PC-3 (cell line): ENCODE data around the gene CEP131. TPM values are rescaled to one million over a fixed set of nuclear protein-coding genes. Genes with fewer than 3 reads are reported as not detected.

Experiments
- ATAC-seq: fragments of 200-7000 bp; cut with Tn5 transposase; 2 replicates; pipeline ENCODE4 v1.9.1; 2020; ENCODE audit warnings: mild to moderate bottlenecking, moderate library complexity
- BruUV-seq: library from RNA; stranded (reverse); fragments of 400-500 nt; replicated peaks from 2 replicates; lab custom pipeline; 2021; lab: Mats Ljungman, UMichigan
- CTCF ChIA-PET: fragments of 300-600 bp; sonication (Branson Sonifier 250); formaldehyde crosslinking; loops from one replicate; lab custom pipeline; 2022; ENCODE audit warnings: antibody characterized with exemption; lab: Charles Lee
- POLR2A ChIA-PET: fragments of 300-600 bp; sonication (Branson Sonifier 250); formaldehyde crosslinking; loops from one replicate; lab custom pipeline; 2022; ENCODE audit warnings: antibody characterized with exemption; ENCODE audit not compliant: unreplicated experiment; lab: Charles Lee
- DNase-seq: peaks from one replicate; pipeline ENCODE4 v3.0.0-alpha.2; 2015
- H2AFZ ChIP-seq: fragments of 300-600 bp; sonication (generic); 2 replicates; pipeline ENCODE4 v1.6.0; 2016; ENCODE audit warnings: antibody characterized with exemption, low read length
- H3F3A ChIP-seq: fragments of 300-600 bp; sonication (generic); one replicate; pipeline ENCODE4 v1.6.0; 2017; ENCODE audit warnings: antibody characterized with exemption, low read length, control low read depth, mild to moderate bottlenecking; ENCODE audit not compliant: unreplicated experiment
- H3K27ac ChIP-seq: fragments of 300-600 bp; sonication (generic); 2 replicates; pipeline ENCODE4 v1.5.1; 2016; ENCODE audit warnings: mild to moderate bottlenecking, low read length
- H3K27me3 ChIP-seq: fragments of 300-600 bp; sonication (generic); 2 replicates; pipeline ENCODE4 v1.6.1; 2016; ENCODE audit warnings: low read length, mixed read lengths
- H3K36me3 ChIP-seq: fragments of 300-600 bp; sonication (generic); 2 replicates; pipeline ENCODE4 v1.6.1; 2016; ENCODE audit warnings: low read depth, mixed run types, low read length, mixed read lengths
- H3K4me1 ChIP-seq: fragments of 300-600 bp; sonication (generic); 2 replicates; pipeline ENCODE4 v1.5.1; 2016; ENCODE audit warnings: low read length; ENCODE audit not compliant: insufficient read depth
- H3K4me2 ChIP-seq: fragments of 300-600 bp; sonication (generic); 2 replicates; pipeline ENCODE4 v1.6.0; 2016; ENCODE audit warnings: low read length
- H3K4me3 ChIP-seq: fragments of 300-600 bp; sonication (generic); 2 replicates; pipeline ENCODE4 v1.5.1; 2016; ENCODE audit warnings: mild to moderate bottlenecking, low read length, mixed read lengths
- H3K79me2 ChIP-seq: fragments of 300-600 bp; sonication (generic); 2 replicates; pipeline ENCODE4 v1.6.1; 2017; ENCODE audit warnings: low read length, mixed read lengths
- H3K9ac ChIP-seq: fragments of 300-600 bp; sonication (generic); 2 replicates; pipeline ENCODE4 v1.6.0; 2016; ENCODE audit warnings: mild to moderate bottlenecking, low read length
- H3K9me2 ChIP-seq: fragments of 300-600 bp; sonication (generic); replicated peaks from 2 replicates; pipeline ENCODE4 v1.6.1; 2016; ENCODE audit warnings: mixed run types, low read length, mixed read lengths
- H3K9me3 ChIP-seq: fragments of 300-600 bp; sonication (generic); 2 replicates; pipeline ENCODE4 v1.6.1; 2016; ENCODE audit warnings: low read length, mixed read lengths
- H4K20me1 ChIP-seq: fragments of 300-600 bp; sonication (generic); 2 replicates; pipeline ENCODE4 v1.6.1; 2016; ENCODE audit warnings: low read length, mixed read lengths
- CTCF ChIP-seq: fragments of 300-600 bp; sonication (generic); conservative IDR thresholded peaks from 2 replicates; pipeline ENCODE4 v1.5.1; 2017; ENCODE audit warnings: antibody characterized with exemption, low read depth, mild to moderate bottlenecking, low read length
- EZH2 ChIP-seq: fragments of 300-600 bp; sonication (generic); IDR thresholded peaks from one replicate; pipeline ENCODE4 v1.6.1; 2017; ENCODE audit warnings: antibody characterized with exemption, mild to moderate bottlenecking, low read length; ENCODE audit not compliant: unreplicated experiment
- EZH2phosphoT487 ChIP-seq: fragments of 300-600 bp; sonication (generic); IDR thresholded peaks from 2 replicates; pipeline ENCODE4 v1.6.1; 2018; ENCODE audit warnings: mild to moderate bottlenecking, antibody characterized with exemption, low read length, borderline replicate concordance
- intact Hi-C: fragments of 100-400 bp; cut with micrococcal nuclease; formaldehyde crosslinking; loops from 2 replicates; pipeline ENCODE4 v1.9.0; 2023
- total RNA-seq: library from RNA; depleted of rRNA; stranded (reverse); fragments of >200 nt; gene quantifications from 2 replicates; pipeline ENCODE4 v1.2.3, GENCODE V29; 2014

The CEP131 gene
- total RNA-seq, 1 experiment from 2014 or later: 32.1 TPM

- TF ChIP-seq EZH2 (no peak), EZH2phosphoT487 (no peak), CTCF (no peak)
- Histone ChIP-seq H3K4me3 (no peak overlapping the region), H3K27me3 (no peaks in the 10 kb centered on the region), H3K79me2 (no peaks in the 10 kb centered on the region), H3K9ac (no peak overlapping the region), H3F3A (no peaks in the 10 kb centered on the region), H3K9me2 (no peaks in the 10 kb centered on the region), H3K9me3 (no peaks in the 10 kb centered on the region), H3K27ac (no peak overlapping the region), H3K4me2 (no peak overlapping the region), H2AFZ (no peak overlapping the region), H3K4me1 (no peaks in the 10 kb centered on the region), H3K36me3 (no peaks in the 10 kb centered on the region), H4K20me1 (no peaks in the 10 kb centered on the region)
- ATAC-seq: no peak
- no peak for DNase-seq
- intact Hi-C loops: no loop called here
- ChIA-PET CTCF (no interaction called here), POLR2A (no interaction called here)
- BruUV-seq: no TSS peak
Measured at GRCh38 chr17:81157848-81158687, 64.7 kb downstream of the CEP131 start.

DNA sequence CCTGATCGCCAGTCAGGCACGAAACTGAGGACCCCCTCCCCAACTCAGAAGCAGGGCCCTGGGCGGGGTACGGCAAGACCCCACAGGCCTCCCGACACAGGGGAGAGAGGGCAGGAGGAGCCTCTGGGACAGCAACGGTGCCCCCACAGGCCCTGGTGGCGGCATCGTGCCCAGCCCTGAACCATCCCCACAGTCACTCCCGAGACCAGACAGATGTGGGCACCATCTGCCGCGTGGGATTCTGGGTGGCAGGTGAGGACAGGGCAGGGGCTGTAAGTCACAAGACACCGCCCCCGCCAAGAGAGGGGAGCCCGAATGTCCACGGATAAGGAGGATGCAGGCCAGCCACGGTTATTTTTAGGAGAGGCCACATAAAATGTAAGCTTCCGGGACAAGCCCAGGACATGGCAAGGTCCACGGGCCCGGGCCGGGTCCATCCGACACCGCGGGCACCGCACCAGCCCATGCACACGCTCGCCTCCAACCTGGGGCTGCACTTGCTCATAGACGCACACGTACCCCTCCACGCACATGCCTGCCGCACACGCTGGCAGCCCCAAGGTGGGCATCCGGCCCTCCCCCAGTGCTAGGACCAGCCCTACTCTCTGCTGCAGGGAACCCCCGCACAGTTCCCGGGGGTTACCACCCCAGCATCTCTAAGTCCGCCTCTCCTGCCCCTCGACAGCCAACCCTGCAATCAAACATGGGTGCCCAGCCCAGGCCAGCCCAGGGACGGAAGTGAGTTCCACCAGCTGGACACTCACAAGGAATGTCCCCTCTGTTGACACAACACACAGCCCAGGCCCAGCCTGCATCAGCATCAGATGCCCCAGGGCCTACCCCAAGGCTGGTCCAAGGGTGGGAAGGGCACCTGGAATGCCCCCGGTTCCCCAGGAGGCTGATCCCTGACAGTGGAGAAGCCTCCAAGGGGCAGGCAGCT lies 65.6 kb downstream of the CEP131 start:
- no TSS peak for BruUV-seq

More for the DNA sequence above, 65.6 kb downstream of the CEP131 start:
- intact Hi-C loops: no loop called here
- Histone ChIP-seq H2AFZ (no peak overlapping the region), H3K4me3 (no peak overlapping the region), H3K27me3 (no peaks in the 10 kb centered on the region), H4K20me1 (no peaks in the 10 kb centered on the region), H3K36me3 (no peaks in the 10 kb centered on the region), H3F3A (no peaks in the 10 kb centered on the region), H3K79me2 (no peaks in the 10 kb centered on the region), H3K9ac (no peak overlapping the region), H3K4me1 (no peaks in the 10 kb centered on the region), H3K9me2 (no peaks in the 10 kb centered on the region), H3K9me3 (no peaks in the 10 kb centered on the region), H3K27ac (no peak overlapping the region), H3K4me2 (no peak overlapping the region)
- TF ChIP-seq CTCF: no peak
- TF ChIP-seq EZH2phosphoT487: no peak
- TF ChIP-seq EZH2: no peak
- ChIA-PET POLR2A (no interaction called here), CTCF (no interaction called here)
- DNase-seq (no peak), ATAC-seq (no peak)
